Activated CD4-positive, alpha-beta memory T cell treated with anti-CD3 and anti-CD28 coated beads for 36 hours (primary cell): ENCODE data around the gene UNC13D. TPM values are rescaled to one million over a fixed set of nuclear protein-coding genes. Genes with fewer than 3 reads are reported as not detected.

Experiments used
- CTCF ChIA-PET: fragments of 350-600 bp; sonication (Branson Sonifier 250); formaldehyde crosslinking; loops from one replicate; lab custom pipeline; 2021; ENCODE audit warnings: antibody characterized with exemption, inconsistent platforms; lab: Charles Lee
- POLR2A ChIA-PET: fragments of 350-600 bp; sonication (Branson Sonifier 250); formaldehyde crosslinking; loops from one replicate; lab custom pipeline; 2021; ENCODE audit warnings: antibody characterized with exemption; lab: Charles Lee
- DNase-seq: peaks from one replicate; pipeline ENCODE4 v3.0.0-alpha.2; 2020
- H3K27ac Mint-ChIP-seq: one replicate; pipeline ENCODE4 v1.8.0; 2021; ENCODE audit warnings: mixed read lengths
- H3K27me3 Mint-ChIP-seq: one replicate; pipeline ENCODE4 v1.8.0; 2021; ENCODE audit warnings: mixed read lengths
- H3K36me3 Mint-ChIP-seq: one replicate; pipeline ENCODE4 v1.8.0; 2021; ENCODE audit warnings: mixed read lengths
- H3K4me1 Mint-ChIP-seq: one replicate; pipeline ENCODE4 v1.8.0; 2021; ENCODE audit warnings: low read depth, mixed read lengths
- H3K4me3 Mint-ChIP-seq: one replicate; pipeline ENCODE4 v1.8.0; 2021; ENCODE audit warnings: mild to moderate bottlenecking, mixed read lengths
- H3K9me3 Mint-ChIP-seq: one replicate; pipeline ENCODE4 v1.8.0; 2021; ENCODE audit warnings: mixed read lengths
- intact Hi-C: fragments of 100-400 bp; cut with micrococcal nuclease; formaldehyde crosslinking; loops from one replicate; pipeline ENCODE4 v1.15.1; 2023
- total RNA-seq, 2 experiments: library from RNA; stranded (reverse); gene quantifications; one replicate each; pipeline ENCODE4 v1.2.3, GENCODE V29; 2021

Gene UNC13D
- total RNA-seq, 2 experiments from 2014 or later = 135 to 139 TPM

- Mint-ChIP-seq H3K27me3 (no peaks in the 10 kb centered on the region), H3K4me1 (peaks cover 25% of the 10 kb centered on the region), H3K36me3 (peaks cover 23% of the 10 kb centered on the region), H3K9me3 (no peaks in the 10 kb centered on the region), H3K4me3 (no peak overlapping the region), H3K27ac (no peak overlapping the region)
- intact Hi-C loops = no loop called here
- CTCF ChIA-PET = interaction anchor here (0.6 to 5.2 kb wide), 14 partner anchors 9 to 680 kb away, joined by 3 to 32 read pairs (median 6); partner anchors contain the start of genes GALK1, MRPL38, TRIM47 and UNK
- DNase-seq = no peak
- POLR2A ChIA-PET = interaction anchor here (0.9 kb wide), 1 partner anchor 73 kb away, joined by 4 read pairs; no protein-coding TSS in a partner anchor
Measured at GRCh38 chr17:75849279-75849646, 5.1 kb upstream of the UNC13D start.

GRCh38 chr17:75848523-75849278 is 4.5 kb upstream of the UNC13D start:
- POLR2A ChIA-PET = interaction anchor here (0.9 to 1.0 kb wide), 2 partner anchors 62 to 73 kb away, joined by 4 read pairs; no protein-coding TSS in a partner anchor
- Mint-ChIP-seq H3K27me3 (no peaks in the 10 kb centered on the region), H3K4me3 (no peak overlapping the region), H3K4me1 (peaks cover 22% of the 10 kb centered on the region), H3K36me3 (peaks cover 23% of the 10 kb centered on the region), H3K27ac (peak overlapping the region; percentile 36), H3K9me3 (no peaks in the 10 kb centered on the region)
- DNase-seq = peak; percentile 88
- CTCF ChIA-PET = interaction anchor here (0.6 to 5.2 kb wide), 25 partner anchors 9 to 680 kb away, joined by 3 to 32 read pairs (median 6); partner anchors contain the start of genes GALK1, TRIM47, TRIM65 and UNK
- intact Hi-C loops = no loop called here

DNA sequence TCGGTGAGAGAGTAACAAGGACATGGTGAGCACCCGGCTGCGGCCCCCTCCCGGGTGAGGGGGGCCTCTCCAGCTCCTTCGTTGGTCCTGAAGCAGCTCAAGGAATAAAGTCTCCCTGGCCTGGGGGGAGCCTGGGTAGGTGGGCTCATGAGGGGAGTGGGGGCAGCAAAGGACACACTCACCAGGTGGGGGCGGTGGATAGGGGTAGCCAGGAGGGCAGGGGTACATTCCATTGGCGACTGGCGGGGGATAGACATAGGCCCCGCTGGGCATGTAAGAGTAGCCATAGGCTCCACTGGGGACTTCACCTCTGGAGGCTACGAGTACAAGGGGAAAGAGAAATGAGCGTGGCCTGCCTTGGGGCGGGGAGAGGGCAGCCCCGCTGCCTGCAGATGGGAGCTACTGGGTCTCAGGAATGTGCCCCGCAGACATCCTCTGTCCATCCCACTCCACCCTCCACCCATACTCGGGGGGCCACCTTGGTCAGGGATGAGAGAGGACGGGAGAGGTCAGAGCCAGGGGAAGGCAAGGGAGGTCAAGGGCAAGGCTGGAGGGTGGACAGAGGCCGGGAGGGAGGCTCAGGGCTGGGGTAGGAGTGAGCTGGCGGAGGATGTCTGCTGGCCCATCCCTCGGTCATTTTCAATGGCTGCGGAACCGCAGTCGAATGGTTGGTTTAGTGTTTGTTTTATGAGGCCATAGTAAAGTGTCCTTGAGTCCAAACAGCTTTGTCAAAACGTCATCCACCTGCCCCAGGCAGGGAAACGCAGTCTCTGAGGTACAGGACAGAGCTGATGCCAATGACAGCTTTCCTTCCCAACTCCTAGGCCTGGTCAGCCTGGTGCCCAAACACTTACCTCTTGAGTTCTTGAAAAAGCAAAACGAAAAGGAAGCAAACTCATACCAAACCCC is 3.7 kb upstream of the UNC13D start:
- Mint-ChIP-seq H3K9me3 (no peaks in the 10 kb centered on the region), H3K4me3 (no peak overlapping the region), H3K4me1 (peaks cover 19% of the 10 kb centered on the region), H3K36me3 (peaks cover 27% of the 10 kb centered on the region), H3K27me3 (no peaks in the 10 kb centered on the region), H3K27ac (peak overlapping the region; percentile 36)
- ChIA-PET POLR2A (interaction anchor here (1.0 kb wide), 1 partner anchor 61 kb away, joined by 4 read pairs; no protein-coding TSS in a partner anchor), CTCF (interaction anchor here (0.6 to 5.2 kb wide), 24 partner anchors 7 to 98 kb away, joined by 3 to 45 read pairs (median 6); partner anchors contain the start of genes GALK1, TRIM47, TRIM65 and UNK)
- no peak for DNase-seq
- intact Hi-C loops = no loop called here

DNA sequence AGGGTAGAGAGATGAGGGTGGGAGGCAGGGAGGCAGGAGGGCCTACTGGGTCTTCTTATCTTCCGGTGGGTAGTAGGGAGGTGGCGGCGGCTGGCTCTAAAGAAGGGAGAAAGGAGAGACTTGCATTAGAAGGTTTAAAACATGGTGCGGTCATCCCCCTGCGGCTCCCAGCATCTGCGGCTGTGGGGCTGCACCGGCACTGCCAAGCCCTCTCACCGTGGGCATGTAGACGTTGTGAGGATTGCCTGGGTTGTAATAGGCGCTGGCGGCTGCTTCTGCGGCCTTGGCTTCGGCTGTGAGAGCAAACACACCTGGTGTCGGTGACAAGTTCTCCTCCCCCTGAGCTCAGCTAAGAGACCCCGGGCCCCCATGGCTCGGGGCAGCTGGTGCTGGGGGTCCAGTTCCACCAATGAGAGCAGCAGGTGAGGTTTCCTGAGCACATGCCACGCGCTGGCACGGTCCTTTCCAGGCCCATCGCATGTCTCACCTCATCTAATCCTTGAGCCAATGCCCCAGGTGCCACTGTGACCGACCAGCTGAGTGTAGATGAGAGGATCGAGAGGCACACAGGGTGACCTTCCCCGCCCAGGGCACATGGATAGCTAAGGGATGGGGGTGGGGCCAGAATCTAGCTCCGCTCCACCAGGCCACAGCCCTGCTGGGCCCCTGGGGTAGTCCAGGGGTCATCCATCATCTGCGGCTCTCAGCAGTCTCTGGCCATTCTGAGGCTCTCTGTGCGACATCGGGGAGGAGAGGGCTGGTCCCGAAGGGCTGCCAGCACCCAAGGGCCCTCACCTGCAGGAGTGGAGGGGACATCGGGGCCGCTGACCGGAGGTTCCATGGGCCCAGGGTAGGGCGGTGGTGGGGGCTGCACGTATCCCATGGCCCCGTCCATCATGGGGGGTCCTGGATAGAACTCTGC is 2.7 kb upstream of the UNC13D start:
- Mint-ChIP-seq H3K9me3 (no peaks in the 10 kb centered on the region), H3K27me3 (no peaks in the 10 kb centered on the region), H3K4me3 (no peak overlapping the region), H3K4me1 (peaks cover 21% of the 10 kb centered on the region), H3K27ac (peak overlapping the region; percentile 18), H3K36me3 (peaks cover 26% of the 10 kb centered on the region)
- DNase-seq = no peak
- CTCF ChIA-PET = interaction anchor here (0.6 to 5.2 kb wide), 18 partner anchors 8 to 97 kb away, joined by 3 to 45 read pairs (median 8); partner anchors contain the start of genes GALK1, UNK and WBP2
- POLR2A ChIA-PET = no interaction called here
- intact Hi-C loops = no loop called here

DNA sequence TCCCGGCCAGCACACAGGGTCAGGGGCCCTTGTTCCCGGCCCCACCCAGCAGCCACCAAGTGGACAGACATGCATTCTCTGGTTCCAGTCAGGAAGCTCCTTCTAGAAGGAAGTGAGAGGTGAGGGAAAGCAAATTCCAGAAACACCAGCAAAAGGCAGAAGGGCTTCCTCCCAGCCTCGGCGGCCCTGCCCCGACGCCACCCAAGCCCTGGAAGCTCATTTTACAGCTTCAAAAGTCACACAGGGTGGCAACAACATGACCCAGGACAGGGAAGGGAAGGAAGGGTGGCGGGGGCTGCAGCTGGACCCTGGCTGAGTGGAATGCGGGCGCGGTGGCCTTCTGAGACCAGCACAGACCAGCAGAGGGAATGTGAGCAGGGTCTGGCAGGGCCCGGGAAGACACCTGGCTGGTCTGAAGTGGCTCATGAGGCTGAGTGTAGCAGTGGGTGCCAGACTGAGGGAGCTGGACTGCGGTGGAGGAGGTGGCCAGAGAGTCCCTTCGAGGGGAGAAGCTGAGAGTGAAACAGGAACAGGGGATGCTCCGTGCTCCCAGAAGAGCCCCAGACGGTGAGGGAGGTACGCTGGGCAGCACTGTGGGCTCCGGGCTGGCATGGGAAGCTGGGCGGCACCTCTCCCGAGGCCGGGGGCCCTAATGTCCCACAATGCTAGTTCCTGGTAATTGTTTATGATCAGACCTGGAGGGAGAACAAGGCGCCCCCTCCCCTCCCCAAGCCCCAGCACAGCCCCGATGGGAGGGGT is 1.9 kb upstream of the UNC13D start:
- no peaks in the 10 kb centered on the region for H3K27me3 Mint-ChIP-seq
- no peak overlapping the region for H3K4me3 Mint-ChIP-seq
- H3K36me3 Mint-ChIP-seq = peaks cover 26% of the 10 kb centered on the region
- peaks cover 21% of the 10 kb centered on the region for H3K4me1 Mint-ChIP-seq
- DNase-seq = no peak
- ChIA-PET POLR2A (interaction anchor here (1.3 to 3.1 kb wide), 2 partner anchors 9 to 12 kb away, joined by 4 to 26 read pairs; partner anchors contain the start of gene WBP2), CTCF (interaction anchor here (1.0 to 5.2 kb wide), 9 partner anchors 9 to 92 kb away, joined by 4 to 45 read pairs (median 14); partner anchors contain the start of genes GALK1, UNK and WBP2)
- intact Hi-C loops = loop anchor here (1.0 kb wide), 1 partner anchor 14 kb away; no protein-coding TSS in a partner anchor
- peak overlapping the region; percentile 47 for H3K27ac Mint-ChIP-seq
- no peaks in the 10 kb centered on the region for H3K9me3 Mint-ChIP-seq

- intact Hi-C loops = loop anchor here (1.0 kb wide), 1 partner anchor 13 kb away; no protein-coding TSS in a partner anchor
- peaks cover 21% of the 10 kb centered on the region for H3K4me1 Mint-ChIP-seq
Measured at GRCh38 chr17:75845058-75845711, 981 bp upstream of the UNC13D start.

GRCh38 chr17:75844530-75845057 is 390 bp upstream of the UNC13D start:
- intact Hi-C loops = loop anchor here (1.0 kb wide), 1 partner anchor 12 kb away; no protein-coding TSS in a partner anchor
- Mint-ChIP-seq H3K36me3 (peaks cover 27% of the 10 kb centered on the region), H3K4me1 (peaks cover 21% of the 10 kb centered on the region), H3K4me3 (peak overlapping the region; percentile 93), H3K9me3 (no peaks in the 10 kb centered on the region), H3K27ac (peak overlapping the region; percentile 95), H3K27me3 (no peaks in the 10 kb centered on the region)
- ChIA-PET POLR2A (interaction anchor here (0.5 to 3.1 kb wide), 8 partner anchors 11 to 439 kb away, joined by 3 to 26 read pairs (median 6); partner anchors contain the start of genes GRB2, TRIM65 and WBP2), CTCF (interaction anchor here (0.6 to 5.1 kb wide), 12 partner anchors 10 to 246 kb away, joined by 3 to 45 read pairs (median 5); partner anchors contain the start of gene WBP2)
- peak; percentile 56 for DNase-seq

More at GRCh38 chr17:75845058-75845711, 981 bp upstream of the UNC13D start:
- H3K27me3 Mint-ChIP-seq = no peaks in the 10 kb centered on the region
- H3K9me3 Mint-ChIP-seq = no peaks in the 10 kb centered on the region
- peak overlapping the region; percentile 95 for H3K27ac Mint-ChIP-seq
- H3K36me3 Mint-ChIP-seq = peaks cover 26% of the 10 kb centered on the region
- ChIA-PET POLR2A (interaction anchor here (0.5 to 3.1 kb wide), 6 partner anchors 10 to 440 kb away, joined by 3 to 26 read pairs (median 4); partner anchors contain the start of genes GRB2 and WBP2), CTCF (interaction anchor here (0.6 to 5.1 kb wide), 11 partner anchors 10 to 246 kb away, joined by 3 to 45 read pairs (median 5); partner anchors contain the start of gene WBP2)
- peak overlapping the region; percentile 57 for H3K4me3 Mint-ChIP-seq
- peak; percentile 83 for DNase-seq

GRCh38 chr17:75842963-75843576 is 1.1 kb downstream of the UNC13D start:
- Mint-ChIP-seq H3K9me3 (no peaks in the 10 kb centered on the region), H3K4me3 (peak overlapping the region; percentile 93), H3K4me1 (peaks cover 15% of the 10 kb centered on the region), H3K36me3 (peaks cover 25% of the 10 kb centered on the region), H3K27me3 (no peaks in the 10 kb centered on the region), H3K27ac (peak overlapping the region; percentile 95)
- ChIA-PET CTCF (interaction anchor here (0.7 to 5.1 kb wide), 9 partner anchors 12 to 90 kb away, joined by 3 to 45 read pairs (median 3); partner anchors contain the start of genes TRIM47, TRIM65 and WBP2), POLR2A (interaction anchor here (1.1 to 3.1 kb wide), 7 partner anchors 10 to 64 kb away, joined by 3 to 26 read pairs (median 6); partner anchors contain the start of genes TRIM65 and WBP2)
- DNase-seq = peak; percentile 42
- intact Hi-C loops = loop anchor here (1.0 kb wide), 1 partner anchor 12 kb away; the partner anchor contains the start of gene WBP2

- Mint-ChIP-seq H3K4me3 (peak overlapping the region; percentile 93), H3K27ac (peak overlapping the region; percentile 28), H3K27me3 (no peaks in the 10 kb centered on the region), H3K9me3 (no peaks in the 10 kb centered on the region), H3K4me1 (peaks cover 15% of the 10 kb centered on the region), H3K36me3 (peaks cover 24% of the 10 kb centered on the region)
- ChIA-PET POLR2A (no interaction called here), CTCF (interaction anchor here (2.5 to 5.1 kb wide), 2 partner anchors 13 to 19 kb away, joined by 15 to 45 read pairs; partner anchors contain the start of gene WBP2)
- intact Hi-C loops = no loop called here
- DNase-seq = no peak
Measured at GRCh38 chr17:75842411-75842810, 1.8 kb downstream of the UNC13D start.
